ENCODE measurements around the gene KRT7. TPM values are rescaled to one million over a fixed set of nuclear protein-coding genes. Genes with fewer than 3 reads are reported as not detected.

KRT7 gene
- total and polyA plus RNA-seq, 2 donors, result 2.8 to 34.7 TPM

DNA sequence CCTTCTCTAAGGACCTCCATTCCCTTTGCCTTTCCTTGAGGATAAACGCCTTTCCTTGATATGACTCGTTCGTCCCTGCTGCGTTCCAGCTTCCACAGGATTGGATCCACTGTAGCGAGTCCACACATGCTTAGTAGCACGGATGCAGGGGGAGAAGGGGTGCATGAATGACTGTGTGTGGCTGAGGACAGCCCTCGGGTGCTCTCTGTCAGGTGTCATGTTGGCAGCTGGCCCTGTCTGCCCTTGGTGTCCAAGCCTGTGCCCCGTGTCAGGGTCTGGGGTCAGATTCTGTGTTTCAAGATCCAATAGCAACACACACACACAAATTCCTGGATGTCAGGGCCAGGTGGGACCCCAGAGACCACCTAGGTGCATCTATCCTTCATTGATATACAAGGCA is 23.7 kb upstream of the KRT7 start:
- H3K9me3 ChIP-seq (ENCODE audit: control insufficient read depth in 2 of 2, insufficient read depth in 1 of 2, low read length in 1 of 2), result no peaks in the 10 kb centered on the region
- peaks cover 0 to 25% of the 10 kb centered on the region in 2 donors for H3K27me3 ChIP-seq (ENCODE audit: control insufficient read depth in 2 of 2, insufficient read depth in 1 of 2, low read length in 1 of 2)
- no peak overlapping the region for H3K27ac ChIP-seq (ENCODE audit: low read depth in 1 of 2, low read length in 1 of 2)
- H3K4me1 ChIP-seq (ENCODE audit: control insufficient read depth in 2 of 2, insufficient read depth in 2 of 2, low read length in 2 of 2), result no peaks in the 10 kb centered on the region
- 88% methylated on average over 8 of the region's 8 CpGs for WGBS
- H3K36me3 ChIP-seq (ENCODE audit: control insufficient read depth in 2 of 2, insufficient read depth in 2 of 2, low read length in 1 of 2), result no peaks in the 10 kb centered on the region
- no peak overlapping the region for H3K4me3 ChIP-seq (ENCODE audit: low read length in 2 of 2)
- DNase-seq (ENCODE audit: low read depth in 6 of 9, low spot score in 9 of 9), result no peak

DNA sequence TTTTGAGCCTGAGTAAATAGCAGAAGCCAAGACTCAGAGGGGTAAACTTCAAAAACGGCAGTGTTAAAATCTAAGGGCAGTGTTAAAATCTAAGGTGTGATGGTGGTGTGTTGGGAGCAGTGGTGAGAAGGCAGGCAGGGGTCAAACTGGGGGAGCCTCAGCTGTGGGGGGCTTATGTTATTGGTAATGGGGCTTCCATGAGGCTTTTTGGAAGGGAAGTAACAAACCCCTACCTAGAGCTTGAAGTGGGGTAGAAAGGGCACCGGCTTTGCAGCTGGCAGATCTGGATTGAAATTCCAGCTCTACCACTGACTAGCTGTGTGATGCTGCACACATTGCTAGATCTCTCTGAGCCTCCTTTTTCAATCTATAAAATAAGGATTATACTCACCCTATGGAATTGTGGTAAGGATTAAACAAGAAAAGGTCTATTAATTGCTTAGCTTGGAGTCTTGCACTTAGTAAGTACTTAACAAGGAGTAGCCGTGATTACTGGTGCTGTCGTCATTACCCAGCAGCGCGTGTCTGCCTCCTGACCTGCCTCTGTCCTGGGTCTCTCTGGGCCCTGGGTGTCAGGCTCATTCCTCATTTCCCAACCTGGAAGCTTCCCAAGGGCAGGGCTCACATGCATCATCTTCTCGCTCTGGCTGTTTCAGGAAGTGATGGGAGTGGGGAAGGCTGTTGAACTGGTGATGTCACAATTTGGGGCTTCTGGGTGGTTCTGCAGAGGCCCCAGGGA is 22.7 kb upstream of the KRT7 start:
- Histone ChIP-seq H3K4me1 (ENCODE audit: control insufficient read depth in 2 of 2, insufficient read depth in 2 of 2, low read length in 2 of 2) (no peaks in the 10 kb centered on the region), H3K27me3 (ENCODE audit: control insufficient read depth in 2 of 2, insufficient read depth in 1 of 2, low read length in 1 of 2) (peaks cover 0 to 25% of the 10 kb centered on the region in 2 donors), H3K9me3 (ENCODE audit: control insufficient read depth in 2 of 2, insufficient read depth in 1 of 2, low read length in 1 of 2) (no peaks in the 10 kb centered on the region), H3K27ac (ENCODE audit: low read depth in 1 of 2, low read length in 1 of 2) (no peak overlapping the region), H3K4me3 (ENCODE audit: low read length in 2 of 2) (no peak overlapping the region), H3K36me3 (ENCODE audit: control insufficient read depth in 2 of 2, insufficient read depth in 2 of 2, low read length in 1 of 2) (no peaks in the 10 kb centered on the region)
- no peak for DNase-seq (ENCODE audit: low read depth in 6 of 9, low spot score in 9 of 9)
- WGBS, result 96% methylated on average over 7 of the region's 7 CpGs

DNA sequence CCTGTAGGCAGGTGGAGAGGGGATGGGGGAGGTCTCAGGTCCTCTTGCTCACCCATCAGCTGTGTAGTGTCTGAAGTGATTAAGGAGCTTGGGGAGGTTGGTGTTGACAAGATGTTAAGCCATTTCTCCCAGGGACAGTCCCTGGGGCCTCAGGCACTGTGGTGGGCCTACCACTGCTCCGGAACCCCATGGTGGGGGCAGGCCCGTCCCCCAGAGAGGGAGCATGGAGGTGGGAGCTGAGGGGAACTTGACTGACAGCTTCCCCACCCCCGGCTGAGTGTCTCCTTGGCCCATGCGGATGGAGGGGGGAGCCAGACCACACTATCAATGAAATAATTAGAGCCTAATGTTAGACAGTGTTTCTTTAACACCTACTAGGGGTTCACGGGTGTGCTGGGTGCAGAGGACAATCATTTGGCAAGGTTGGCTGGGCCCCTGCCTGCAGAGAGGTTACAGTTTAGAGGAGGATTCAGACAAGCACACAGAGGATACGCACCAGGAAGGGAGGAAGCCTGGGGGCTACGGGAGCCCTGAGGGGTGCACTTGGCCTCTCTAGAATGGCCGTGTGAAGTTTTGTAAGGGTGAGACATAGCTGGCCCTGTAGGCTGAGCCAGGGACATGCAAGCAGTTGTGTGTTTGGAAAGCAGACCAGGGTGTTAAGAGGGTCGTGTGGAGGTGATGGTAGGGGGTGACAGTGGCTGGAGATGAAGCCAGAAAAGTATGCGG is 22.0 kb upstream of the KRT7 start:
- Histone ChIP-seq H3K27ac (ENCODE audit: low read depth in 1 of 2, low read length in 1 of 2) (no peak overlapping the region), H3K36me3 (ENCODE audit: control insufficient read depth in 2 of 2, insufficient read depth in 2 of 2, low read length in 1 of 2) (no peaks in the 10 kb centered on the region), H3K9me3 (ENCODE audit: control insufficient read depth in 2 of 2, insufficient read depth in 1 of 2, low read length in 1 of 2) (no peaks in the 10 kb centered on the region), H3K27me3 (ENCODE audit: control insufficient read depth in 2 of 2, insufficient read depth in 1 of 2, low read length in 1 of 2) (peaks cover 0 to 28% of the 10 kb centered on the region in 2 donors), H3K4me3 (ENCODE audit: low read length in 2 of 2) (no peak overlapping the region), H3K4me1 (ENCODE audit: control insufficient read depth in 2 of 2, insufficient read depth in 2 of 2, low read length in 2 of 2) (no peaks in the 10 kb centered on the region)
- no peak for DNase-seq (ENCODE audit: low read depth in 6 of 9, low spot score in 9 of 9)
- WGBS, result 93% methylated on average over 10 of the region's 10 CpGs

DNA sequence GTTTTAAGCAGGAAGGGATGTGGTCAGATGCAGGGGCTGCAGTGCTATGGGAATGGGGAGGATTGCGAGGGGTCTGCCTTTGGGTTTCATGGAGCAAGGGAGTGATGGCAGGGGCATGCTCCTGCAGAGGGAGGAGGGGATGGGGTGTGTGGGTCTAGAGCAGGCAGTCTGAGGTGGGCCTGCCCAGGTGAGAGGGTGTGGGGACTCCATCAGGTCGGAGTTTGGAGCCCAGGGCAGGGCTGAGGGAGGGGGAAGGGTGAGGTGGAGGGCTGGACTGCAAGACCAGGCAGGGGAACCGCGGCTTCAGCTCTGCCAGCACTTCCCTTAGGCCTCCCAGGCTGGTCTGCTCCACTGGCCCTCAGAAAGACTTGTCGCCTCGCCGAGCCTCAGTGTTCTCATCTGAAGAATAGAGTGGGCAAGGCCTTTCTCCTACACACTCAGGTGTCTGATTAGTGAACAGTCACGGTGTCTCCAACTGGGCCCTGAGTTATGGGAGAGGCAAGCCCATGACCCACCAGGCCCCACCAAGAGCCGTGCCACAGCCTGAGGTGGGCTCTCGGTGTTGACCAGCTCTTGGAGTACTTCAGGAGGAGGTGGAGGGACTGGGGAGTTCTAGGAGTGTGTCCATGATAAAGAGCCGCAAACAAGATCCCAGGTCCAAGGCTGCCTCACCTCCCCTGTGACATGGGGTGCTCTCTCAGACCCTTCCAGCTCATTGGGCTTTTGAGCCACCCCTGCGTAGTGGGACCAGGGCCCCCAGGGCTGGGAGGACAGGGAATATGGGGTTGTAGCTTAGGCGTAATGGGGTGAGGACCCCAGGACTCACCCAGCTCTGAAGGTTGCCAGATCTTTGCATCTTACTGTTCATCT is 21.1 kb upstream of the KRT7 start:
- 96% methylated on average over 13 of the region's 13 CpGs for WGBS
- Histone ChIP-seq H3K36me3 (ENCODE audit: control insufficient read depth in 2 of 2, insufficient read depth in 2 of 2, low read length in 1 of 2) (no peaks in the 10 kb centered on the region), H3K27ac (ENCODE audit: low read depth in 1 of 2, low read length in 1 of 2) (no peak overlapping the region), H3K4me3 (ENCODE audit: low read length in 2 of 2) (no peak overlapping the region), H3K4me1 (ENCODE audit: control insufficient read depth in 2 of 2, insufficient read depth in 2 of 2, low read length in 2 of 2) (no peaks in the 10 kb centered on the region), H3K9me3 (ENCODE audit: control insufficient read depth in 2 of 2, insufficient read depth in 1 of 2, low read length in 1 of 2) (no peaks in the 10 kb centered on the region), H3K27me3 (ENCODE audit: control insufficient read depth in 2 of 2, insufficient read depth in 1 of 2, low read length in 1 of 2) (peaks cover 0 to 28% of the 10 kb centered on the region in 2 donors)
- no peak for DNase-seq (ENCODE audit: low read depth in 6 of 9, low spot score in 9 of 9)

DNA sequence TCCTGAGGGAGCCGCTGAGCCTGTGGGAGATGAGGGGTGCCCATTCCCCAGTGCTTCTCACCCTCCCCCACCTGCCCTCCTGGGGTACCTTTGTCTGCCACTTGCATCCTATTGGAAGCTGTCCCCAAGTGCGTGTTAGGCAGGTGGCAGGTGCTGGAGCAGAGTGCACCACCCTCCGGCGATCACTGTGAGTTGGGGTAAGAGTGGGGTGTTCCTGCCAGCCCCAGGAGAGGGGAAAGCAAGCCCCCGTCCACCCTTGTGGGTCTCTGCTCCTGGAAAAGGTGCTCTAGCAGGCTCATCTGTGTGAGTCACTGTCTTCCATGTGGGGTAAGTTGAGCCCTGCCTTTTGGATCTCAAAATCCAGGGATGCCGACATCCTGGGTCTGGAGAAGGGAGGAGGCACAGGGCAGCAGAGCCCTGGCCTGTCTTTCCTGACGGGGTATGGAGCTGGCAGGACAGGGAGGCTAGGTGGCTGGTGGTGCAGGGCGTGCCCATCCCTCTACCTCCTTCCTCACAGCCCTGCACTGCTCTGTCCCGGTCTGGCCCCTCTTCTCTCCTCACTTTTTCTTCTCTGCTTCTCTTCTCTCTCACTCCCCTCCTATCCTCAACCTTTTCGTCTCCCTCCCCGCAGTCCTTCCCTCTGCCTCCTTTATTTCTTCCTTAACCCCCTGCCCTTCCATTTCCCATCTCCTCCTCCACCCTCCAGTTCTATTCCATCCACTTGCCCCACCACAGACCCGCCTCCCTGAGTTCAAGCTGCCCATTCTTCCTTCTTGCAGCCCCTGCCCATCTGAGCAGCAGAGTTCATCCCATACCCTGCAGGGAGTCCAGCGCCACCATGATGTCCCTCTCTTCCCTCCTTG is 20.1 kb upstream of the KRT7 start:
- no peak overlapping the region for H3K4me3 ChIP-seq (ENCODE audit: low read length in 2 of 2)
- peaks cover 0 to 28% of the 10 kb centered on the region in 2 donors for H3K27me3 ChIP-seq (ENCODE audit: control insufficient read depth in 2 of 2, insufficient read depth in 1 of 2, low read length in 1 of 2)
- H3K36me3 ChIP-seq (ENCODE audit: control insufficient read depth in 2 of 2, insufficient read depth in 2 of 2, low read length in 1 of 2), result no peaks in the 10 kb centered on the region
- peaks cover 0 to 2% of the 10 kb centered on the region in 2 donors for H3K4me1 ChIP-seq (ENCODE audit: control insufficient read depth in 2 of 2, insufficient read depth in 2 of 2, low read length in 2 of 2)
- no peak for DNase-seq (ENCODE audit: low read depth in 6 of 9, low spot score in 9 of 9)
- WGBS, result 87% methylated on average over 13 of the region's 13 CpGs
- no peak overlapping the region for H3K27ac ChIP-seq (ENCODE audit: low read depth in 1 of 2, low read length in 1 of 2)
- H3K9me3 ChIP-seq (ENCODE audit: control insufficient read depth in 2 of 2, insufficient read depth in 1 of 2, low read length in 1 of 2), result no peaks in the 10 kb centered on the region

DNA sequence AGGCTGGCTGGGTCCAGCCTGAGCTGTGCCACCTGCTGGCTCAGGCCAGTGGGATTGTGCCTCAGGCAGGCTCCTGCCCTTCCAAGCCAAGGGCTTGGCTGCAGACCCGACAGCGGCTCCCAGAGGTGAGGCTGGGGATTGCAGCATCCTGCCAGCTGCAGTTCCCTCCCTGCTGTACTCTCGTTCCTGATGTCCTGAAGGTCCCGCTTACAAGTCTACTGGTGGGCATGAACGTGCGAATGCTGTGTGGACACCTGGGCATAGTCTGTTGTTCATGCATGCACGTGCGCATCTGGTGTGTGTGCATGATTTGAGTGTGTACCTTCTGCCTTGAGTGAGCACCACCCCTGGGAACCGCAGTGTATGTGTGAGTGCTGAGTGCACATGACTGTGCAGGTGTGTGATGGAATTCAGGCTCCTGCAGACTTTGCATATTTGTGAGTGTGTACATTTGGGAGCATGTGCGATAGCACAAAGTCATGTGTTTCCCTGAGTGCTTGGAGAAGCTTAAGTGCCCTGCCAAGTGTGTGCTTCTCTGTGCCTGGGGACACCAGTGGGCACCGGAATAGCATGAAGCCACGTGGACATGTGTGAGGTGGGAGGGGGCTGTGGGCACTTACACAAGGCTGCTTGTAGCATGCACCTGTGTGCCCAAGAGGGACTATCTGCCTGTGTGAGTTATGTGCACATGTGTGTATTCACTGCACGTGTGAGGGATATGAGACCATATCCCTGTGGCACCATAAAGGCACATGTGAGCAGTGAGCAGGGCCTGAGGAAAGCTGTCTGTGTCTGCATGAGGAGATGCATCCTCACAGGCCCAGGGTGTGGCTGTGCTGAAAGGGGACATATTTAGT is 19.3 kb upstream of the KRT7 start:
- Histone ChIP-seq H3K27me3 (ENCODE audit: control insufficient read depth in 2 of 2, insufficient read depth in 1 of 2, low read length in 1 of 2) (peaks cover 0 to 25% of the 10 kb centered on the region in 2 donors), H3K36me3 (ENCODE audit: control insufficient read depth in 2 of 2, insufficient read depth in 2 of 2, low read length in 1 of 2) (no peaks in the 10 kb centered on the region), H3K9me3 (ENCODE audit: control insufficient read depth in 2 of 2, insufficient read depth in 1 of 2, low read length in 1 of 2) (no peaks in the 10 kb centered on the region), H3K27ac (ENCODE audit: low read depth in 1 of 2, low read length in 1 of 2) (no peak overlapping the region), H3K4me3 (ENCODE audit: low read length in 2 of 2) (no peak overlapping the region), H3K4me1 (ENCODE audit: control insufficient read depth in 2 of 2, insufficient read depth in 2 of 2, low read length in 2 of 2) (peaks cover 0 to 2% of the 10 kb centered on the region in 2 donors)
- DNase-seq (ENCODE audit: low read depth in 6 of 9, low spot score in 9 of 9), result peak in 4 of 9 donors; percentile 1 to 42 (median 26)
- 40% methylated on average over 13 of the region's 13 CpGs for WGBS

DNA sequence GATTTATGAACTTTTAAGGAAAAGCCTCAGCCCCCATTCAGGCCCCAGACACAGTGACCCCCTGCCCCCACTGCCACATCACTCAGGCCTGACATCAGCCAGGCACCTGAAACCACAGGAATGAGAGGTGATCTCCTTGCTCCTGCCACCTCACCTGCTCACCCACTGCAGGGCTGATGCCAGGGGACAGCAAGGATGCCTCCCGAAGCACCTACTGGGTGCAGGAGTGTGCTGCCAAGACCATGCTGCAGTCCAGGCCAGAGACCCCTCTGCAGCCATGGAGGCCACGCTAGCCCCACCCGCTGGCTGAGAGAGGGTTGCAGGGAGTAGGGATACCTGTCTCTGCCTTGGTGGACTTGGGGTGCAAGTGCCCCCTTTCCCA is 18.6 kb upstream of the KRT7 start:
- Histone ChIP-seq H3K27me3 (ENCODE audit: control insufficient read depth in 2 of 2, insufficient read depth in 1 of 2, low read length in 1 of 2) (peaks cover 0 to 23% of the 10 kb centered on the region in 2 donors), H3K27ac (ENCODE audit: low read depth in 1 of 2, low read length in 1 of 2) (no peak overlapping the region), H3K4me3 (ENCODE audit: low read length in 2 of 2) (no peak overlapping the region), H3K4me1 (ENCODE audit: control insufficient read depth in 2 of 2, insufficient read depth in 2 of 2, low read length in 2 of 2) (peaks cover 0 to 2% of the 10 kb centered on the region in 2 donors), H3K36me3 (ENCODE audit: control insufficient read depth in 2 of 2, insufficient read depth in 2 of 2, low read length in 1 of 2) (no peaks in the 10 kb centered on the region), H3K9me3 (ENCODE audit: control insufficient read depth in 2 of 2, insufficient read depth in 1 of 2, low read length in 1 of 2) (no peaks in the 10 kb centered on the region)
- DNase-seq (ENCODE audit: low read depth in 6 of 9, low spot score in 9 of 9), result no peak
- 76% methylated on average over 3 of the region's 3 CpGs for WGBS

DNA sequence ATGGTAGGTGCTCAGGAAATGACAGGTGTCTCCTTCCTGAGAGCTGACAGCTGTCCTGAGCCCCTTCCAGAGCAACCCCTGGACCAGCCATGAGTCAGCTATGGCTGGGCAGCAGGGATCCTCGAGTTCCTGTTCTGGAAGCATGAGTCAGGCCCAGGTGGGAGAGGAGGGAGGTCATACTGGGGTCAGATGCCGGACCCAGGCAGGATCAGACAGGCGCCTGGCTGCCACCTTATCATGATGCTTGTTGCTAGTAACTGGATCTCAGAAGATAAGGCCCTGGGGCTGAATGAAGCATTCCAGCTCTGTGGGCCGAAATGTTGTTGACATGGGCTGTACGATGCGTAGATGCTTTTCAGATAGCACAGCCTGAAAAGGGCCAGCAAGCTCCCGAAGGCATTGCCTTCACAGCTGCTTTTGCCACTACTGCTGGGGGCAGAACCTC is 17.4 kb upstream of the KRT7 start:
- WGBS, result 83% methylated on average over 7 of the region's 7 CpGs
- Histone ChIP-seq H3K27me3 (ENCODE audit: control insufficient read depth in 2 of 2, insufficient read depth in 1 of 2, low read length in 1 of 2) (peaks cover 0 to 24% of the 10 kb centered on the region in 2 donors), H3K4me1 (ENCODE audit: control insufficient read depth in 2 of 2, insufficient read depth in 2 of 2, low read length in 2 of 2) (peaks cover 0 to 2% of the 10 kb centered on the region in 2 donors), H3K4me3 (ENCODE audit: low read length in 2 of 2) (no peak overlapping the region), H3K9me3 (ENCODE audit: control insufficient read depth in 2 of 2, insufficient read depth in 1 of 2, low read length in 1 of 2) (no peaks in the 10 kb centered on the region), H3K36me3 (ENCODE audit: control insufficient read depth in 2 of 2, insufficient read depth in 2 of 2, low read length in 1 of 2) (no peaks in the 10 kb centered on the region), H3K27ac (ENCODE audit: low read depth in 1 of 2, low read length in 1 of 2) (no peak overlapping the region)
- no peak for DNase-seq (ENCODE audit: low read depth in 6 of 9, low spot score in 9 of 9)
